ENCODE data around the gene PTHLH.

Gene PTHLH

GRCh38 chr12:27940245-27940644 is 32.3 kb downstream of the PTHLH start:
- Histone ChIP-seq H3K27ac (no peak overlapping the region), H3K36me3 (ENCODE audit: control insufficient read depth, insufficient read depth, low read length) (no peaks in the 10 kb centered on the region), H2AFZ (no peak overlapping the region), H3K9me3 (ENCODE audit: control insufficient read depth, low read length) (no peaks in the 10 kb centered on the region), H3K4me2 (ENCODE audit: low read length) (no peak overlapping the region), H3K27me3 (ENCODE audit: control insufficient read depth, insufficient read depth, low read length) (no peaks in the 10 kb centered on the region), H3K4me1 (no peaks in the 10 kb centered on the region), H3K79me2 (no peaks in the 10 kb centered on the region), H3K4me3 (ENCODE audit: low read depth, low read length) (no peak overlapping the region), H3K9ac (no peak overlapping the region)
- no peak for TF ChIP-seq CTCF (IDR thresholded peaks at IDR 0.05)

- Histone ChIP-seq H3K4me2 (ENCODE audit: low read length) (no peak overlapping the region), H3K27me3 (ENCODE audit: control insufficient read depth, insufficient read depth, low read length) (no peaks in the 10 kb centered on the region), H3K9ac (no peak overlapping the region), H3K4me1 (no peaks in the 10 kb centered on the region), H3K36me3 (ENCODE audit: control insufficient read depth, insufficient read depth, low read length) (no peaks in the 10 kb centered on the region), H3K4me3 (ENCODE audit: low read depth, low read length) (no peak overlapping the region), H3K9me3 (ENCODE audit: control insufficient read depth, low read length) (no peaks in the 10 kb centered on the region), H3K79me2 (no peaks in the 10 kb centered on the region), H3K27ac (no peak overlapping the region), H2AFZ (no peak overlapping the region)
- TF ChIP-seq CTCF (IDR thresholded peaks at IDR 0.05) = no peak
These were observed 34.8 kb downstream of the PTHLH start for GRCh38 chr12:27937768-27938167.

GRCh38 chr12:27936196-27936595 is 36.3 kb downstream of the PTHLH start:
- Histone ChIP-seq H3K4me1 (no peaks in the 10 kb centered on the region), H3K4me2 (ENCODE audit: low read length) (no peak overlapping the region), H2AFZ (no peak overlapping the region), H3K9ac (no peak overlapping the region), H3K4me3 (ENCODE audit: low read depth, low read length) (no peak overlapping the region), H3K27ac (no peak overlapping the region), H3K27me3 (ENCODE audit: control insufficient read depth, insufficient read depth, low read length) (no peaks in the 10 kb centered on the region), H3K79me2 (no peaks in the 10 kb centered on the region), H3K36me3 (ENCODE audit: control insufficient read depth, insufficient read depth, low read length) (no peaks in the 10 kb centered on the region), H3K9me3 (ENCODE audit: control insufficient read depth, low read length) (no peaks in the 10 kb centered on the region)
- TF ChIP-seq CTCF (IDR thresholded peaks at IDR 0.05) = no peak

- H3K27ac ChIP-seq = no peak overlapping the region
- no peaks in the 10 kb centered on the region for H3K36me3 ChIP-seq (ENCODE audit: control insufficient read depth, insufficient read depth, low read length)
- H2AFZ ChIP-seq = no peak overlapping the region
- no peak overlapping the region for H3K9ac ChIP-seq
- no peak for TF ChIP-seq CTCF (IDR thresholded peaks at IDR 0.05)
- no peak overlapping the region for H3K4me2 ChIP-seq (ENCODE audit: low read length)
- no peak overlapping the region for H3K4me3 ChIP-seq (ENCODE audit: low read depth, low read length)
- H3K9me3 ChIP-seq (ENCODE audit: control insufficient read depth, low read length) = no peaks in the 10 kb centered on the region
- no peaks in the 10 kb centered on the region for H3K4me1 ChIP-seq
- H3K27me3 ChIP-seq (ENCODE audit: control insufficient read depth, insufficient read depth, low read length) = no peaks in the 10 kb centered on the region
- H3K79me2 ChIP-seq = no peaks in the 10 kb centered on the region
These were observed 38.3 kb downstream of the PTHLH start for GRCh38 chr12:27934276-27934675.

GRCh38 chr12:27931390-27931789 is 41.1 kb downstream of the PTHLH start:
- no peaks in the 10 kb centered on the region for H3K9me3 ChIP-seq (ENCODE audit: control insufficient read depth, low read length)
- no peaks in the 10 kb centered on the region for H3K36me3 ChIP-seq (ENCODE audit: control insufficient read depth, insufficient read depth, low read length)
- no peak overlapping the region for H3K9ac ChIP-seq
- H3K4me1 ChIP-seq = no peaks in the 10 kb centered on the region
- H2AFZ ChIP-seq = no peak overlapping the region
- no peak overlapping the region for H3K4me3 ChIP-seq (ENCODE audit: low read depth, low read length)
- no peaks in the 10 kb centered on the region for H3K27me3 ChIP-seq (ENCODE audit: control insufficient read depth, insufficient read depth, low read length)
- no peaks in the 10 kb centered on the region for H3K79me2 ChIP-seq
- H3K4me2 ChIP-seq (ENCODE audit: low read length) = no peak overlapping the region
- no peak for TF ChIP-seq CTCF (IDR thresholded peaks at IDR 0.05)
- no peak overlapping the region for H3K27ac ChIP-seq

All from parathyroid adenoma (tissue), 2 donors.